Fibroblast of pulmonary artery (primary cell): ENCODE data around the gene ANTXR2.

Source experiments
- DNase-seq: peaks from one replicate; pipeline ENCODE4 v3.0.0-alpha.2; 2010; ENCODE audit warnings: low read depth
- H3K4me3 ChIP-seq: replicated peaks from 2 replicates; pipeline ENCODE4 v1.5.1; 2011; ENCODE audit warnings: low read depth, mild to moderate bottlenecking, control low read depth, low read length, moderate library complexity
- CTCF ChIP-seq: IDR thresholded peaks from 2 replicates; pipeline ENCODE4 v1.5.1; 2011; ENCODE audit warnings: mild to moderate bottlenecking, control low read depth, low read length, inconsistent platforms; ENCODE audit errors: missing control alignments

Gene ANTXR2

DNA sequence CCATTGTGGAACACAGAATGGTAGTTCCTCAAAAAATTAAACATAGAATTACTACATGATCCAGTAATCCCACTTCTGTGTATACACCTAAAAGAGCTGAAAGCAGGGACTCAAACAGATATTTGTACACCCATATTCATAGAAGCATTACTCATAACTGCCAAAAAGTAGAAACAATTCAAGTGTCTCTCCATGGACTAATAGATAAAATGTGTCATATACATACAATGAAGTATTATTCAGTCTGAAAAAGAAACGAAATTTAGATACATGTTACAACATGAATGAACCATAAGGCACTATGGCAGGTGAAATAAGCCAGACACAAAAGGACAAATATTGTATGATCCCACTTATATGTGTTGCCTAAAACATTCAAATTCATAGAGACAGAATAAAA is 145.1 kb downstream of the ANTXR2 start:
- H3K4me3 ChIP-seq, result no peak overlapping the region
- DNase-seq, result no peak
- TF ChIP-seq CTCF, result no peak

GRCh38 chr4:79923281-79923680 is 149.7 kb downstream of the ANTXR2 start:
- TF ChIP-seq CTCF, result no peak
- no peak overlapping the region for H3K4me3 ChIP-seq
- DNase-seq, result no peak

DNA sequence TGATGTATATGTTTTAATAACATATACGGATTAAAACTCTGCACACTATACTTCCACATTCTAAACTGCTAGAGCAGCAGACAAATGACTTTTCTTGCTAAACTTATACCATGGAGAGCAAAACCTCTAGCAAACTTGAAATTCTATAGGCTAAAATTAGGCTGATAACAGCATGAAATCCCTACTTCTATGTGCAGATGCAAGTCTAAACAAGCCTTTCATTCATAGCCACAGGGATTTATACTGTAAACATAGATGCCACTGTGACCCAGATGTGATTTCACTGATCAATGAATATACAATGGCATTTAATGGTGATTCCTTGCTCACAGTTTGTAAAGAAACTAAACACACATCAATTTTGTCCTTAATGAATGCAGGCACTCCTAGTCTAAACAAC is 151.0 kb downstream of the ANTXR2 start:
- DNase-seq, result no peak
- H3K4me3 ChIP-seq, result no peak overlapping the region
- TF ChIP-seq CTCF, result no peak

DNA sequence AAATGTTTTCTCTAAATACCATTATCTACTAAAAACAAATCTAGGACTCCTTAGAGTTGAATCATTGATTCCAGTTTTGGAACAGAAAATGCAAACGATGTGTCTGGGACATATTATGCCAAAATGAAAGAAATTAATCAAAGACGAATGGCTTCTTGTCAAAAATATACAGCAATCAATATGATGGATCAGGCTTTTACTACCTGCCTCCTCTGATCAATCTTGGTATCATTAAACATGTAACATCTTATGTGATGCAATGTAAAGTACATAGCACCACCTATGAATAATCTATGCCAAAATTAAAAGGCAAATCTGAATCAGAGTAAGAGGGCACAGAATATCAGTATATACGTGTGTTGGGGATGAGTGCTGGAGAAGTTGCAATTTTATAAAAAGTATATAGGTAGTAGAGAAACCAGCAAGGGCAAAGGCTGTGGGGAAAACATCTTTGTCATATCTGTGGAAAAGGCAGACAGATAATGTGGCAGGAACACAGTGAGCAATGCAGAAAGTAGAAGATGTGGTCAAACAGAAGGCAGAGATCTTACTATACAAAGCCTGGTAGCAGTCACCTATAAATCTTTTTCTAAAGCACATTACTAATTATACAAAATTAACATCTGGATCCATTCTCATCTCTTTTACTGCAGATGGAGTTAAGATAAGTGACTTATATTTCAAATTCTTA is 152.7 kb downstream of the ANTXR2 start:
- H3K4me3 ChIP-seq, result no peak overlapping the region
- TF ChIP-seq CTCF, result no peak
- DNase-seq, result no peak

GRCh38 chr4:79918292-79918691 is 154.7 kb downstream of the ANTXR2 start:
- no peak for DNase-seq
- no peak for TF ChIP-seq CTCF
- no peak overlapping the region for H3K4me3 ChIP-seq

GRCh38 chr4:79917246-79917645 is 155.8 kb downstream of the ANTXR2 start:
- DNase-seq, result peak; percentile 75
- peak; percentile 86 for TF ChIP-seq CTCF
- no peak overlapping the region for H3K4me3 ChIP-seq

DNA sequence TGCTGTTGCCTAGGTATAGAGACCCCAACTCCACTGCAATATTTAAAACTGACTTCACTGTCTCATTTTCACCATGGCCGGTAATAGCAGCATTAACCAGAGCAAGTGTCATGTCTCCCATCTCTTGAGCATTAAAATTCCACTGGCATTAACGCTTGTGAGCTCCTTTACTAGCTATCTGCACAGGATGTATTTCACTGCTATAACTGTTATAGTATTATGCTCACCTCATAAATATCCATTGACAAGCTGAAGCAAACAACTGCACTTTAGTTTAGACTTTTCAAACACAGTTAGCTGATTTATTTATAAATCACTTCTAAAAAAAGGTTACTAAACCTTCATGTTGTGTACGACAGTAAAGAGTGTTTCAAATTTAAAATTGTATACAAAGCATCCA is 157.8 kb downstream of the ANTXR2 start:
- no peak for TF ChIP-seq CTCF
- H3K4me3 ChIP-seq, result no peak overlapping the region
- no peak for DNase-seq
